Measurements from ENCODE around the gene CEP85L.

CEP85L gene

GRCh38 chr6:118597636-118598035 is 53.8 kb downstream of the CEP85L start:
- TF ChIP-seq, protein P1, sequence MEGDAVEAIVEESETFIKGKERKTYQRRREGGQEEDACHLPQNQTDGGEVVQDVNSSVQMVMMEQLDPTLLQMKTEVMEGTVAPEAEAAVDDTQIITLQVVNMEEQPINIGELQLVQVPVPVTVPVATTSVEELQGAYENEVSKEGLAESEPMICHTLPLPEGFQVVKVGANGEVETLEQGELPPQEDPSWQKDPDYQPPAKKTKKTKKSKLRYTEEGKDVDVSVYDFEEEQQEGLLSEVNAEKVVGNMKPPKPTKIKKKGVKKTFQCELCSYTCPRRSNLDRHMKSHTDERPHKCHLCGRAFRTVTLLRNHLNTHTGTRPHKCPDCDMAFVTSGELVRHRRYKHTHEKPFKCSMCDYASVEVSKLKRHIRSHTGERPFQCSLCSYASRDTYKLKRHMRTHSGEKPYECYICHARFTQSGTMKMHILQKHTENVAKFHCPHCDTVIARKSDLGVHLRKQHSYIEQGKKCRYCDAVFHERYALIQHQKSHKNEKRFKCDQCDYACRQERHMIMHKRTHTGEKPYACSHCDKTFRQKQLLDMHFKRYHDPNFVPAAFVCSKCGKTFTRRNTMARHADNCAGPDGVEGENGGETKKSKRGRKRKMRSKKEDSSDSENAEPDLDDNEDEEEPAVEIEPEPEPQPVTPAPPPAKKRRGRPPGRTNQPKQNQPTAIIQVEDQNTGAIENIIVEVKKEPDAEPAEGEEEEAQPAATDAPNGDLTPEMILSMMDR (IDR thresholded peaks at IDR 0.05; ENCODE audit: extremely low read depth, insufficient read depth, missing control alignments), result no peak
- DNase-seq (ENCODE audit: low spot score), result no peak
- in situ Hi-C loops (cut with MboI; ENCODE audit: low pct_unique_long_range_greater_than_20kb, low sequenced_read_pairs, unreplicated experiment), result no loop called here

DNA sequence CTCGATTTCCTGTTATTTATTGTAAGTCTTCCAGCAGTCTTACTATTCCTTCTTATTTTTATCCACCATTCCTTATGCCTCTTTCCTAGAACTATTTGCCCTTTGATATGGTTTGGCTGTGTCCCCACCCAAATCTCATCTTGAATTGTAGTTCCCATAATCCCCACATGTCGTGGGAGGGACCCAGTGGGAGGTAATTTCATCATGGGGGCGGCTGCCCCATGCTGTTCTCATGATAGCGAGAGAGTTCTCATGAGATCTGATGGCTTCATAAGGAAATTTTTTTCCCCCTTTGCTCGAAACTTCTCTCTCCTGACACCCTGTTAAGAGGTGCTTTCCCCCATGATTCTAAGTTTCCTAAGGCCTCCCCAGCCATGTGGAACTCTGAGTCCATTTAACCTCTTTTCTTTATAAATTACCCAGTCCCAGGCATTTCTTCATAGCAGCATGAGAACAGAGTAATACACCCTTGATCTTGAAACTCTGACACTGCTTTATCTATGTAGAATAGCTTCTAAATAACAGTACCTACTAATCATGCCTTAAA is 54.5 kb downstream of the CEP85L start:
- no peak for DNase-seq (ENCODE audit: low spot score)
- in situ Hi-C loops (cut with MboI; ENCODE audit: low pct_unique_long_range_greater_than_20kb, low sequenced_read_pairs, unreplicated experiment), result no loop called here
- TF ChIP-seq, protein P1 (IDR thresholded peaks at IDR 0.05; ENCODE audit: extremely low read depth, insufficient read depth, missing control alignments), result no peak

- in situ Hi-C loops (cut with MboI; ENCODE audit: low pct_unique_long_range_greater_than_20kb, low sequenced_read_pairs, unreplicated experiment), result no loop called here
- TF ChIP-seq, protein P1 (IDR thresholded peaks at IDR 0.05; ENCODE audit: extremely low read depth, insufficient read depth, missing control alignments), result no peak
- no peak for DNase-seq (ENCODE audit: low spot score)
Measured at GRCh38 chr6:118594877-118595276, 56.5 kb downstream of the CEP85L start.

GRCh38 chr6:118591897-118592296 is 59.5 kb downstream of the CEP85L start:
- in situ Hi-C loops (cut with MboI; ENCODE audit: low pct_unique_long_range_greater_than_20kb, low sequenced_read_pairs, unreplicated experiment), result no loop called here
- TF ChIP-seq, protein P1 (IDR thresholded peaks at IDR 0.05; ENCODE audit: extremely low read depth, insufficient read depth, missing control alignments), result no peak
- no peak for DNase-seq (ENCODE audit: low spot score)

- TF ChIP-seq, protein P1 (IDR thresholded peaks at IDR 0.05; ENCODE audit: extremely low read depth, insufficient read depth, missing control alignments), result no peak
- DNase-seq (ENCODE audit: low spot score), result no peak
- in situ Hi-C loops (cut with MboI; ENCODE audit: low pct_unique_long_range_greater_than_20kb, low sequenced_read_pairs, unreplicated experiment), result no loop called here
Measured at GRCh38 chr6:118589649-118590365, 61.6 kb downstream of the CEP85L start.

- in situ Hi-C loops (cut with MboI; ENCODE audit: low pct_unique_long_range_greater_than_20kb, low sequenced_read_pairs, unreplicated experiment), result no loop called here
- TF ChIP-seq, protein P1 (IDR thresholded peaks at IDR 0.05; ENCODE audit: extremely low read depth, insufficient read depth, missing control alignments), result no peak
- DNase-seq (ENCODE audit: low spot score), result no peak
Measured at GRCh38 chr6:118589186-118589585, 62.2 kb downstream of the CEP85L start.

Measured in GM13977 (cell line).